ENCODE measurements around the gene DIAPH3. TPM values are rescaled to one million over a fixed set of nuclear protein-coding genes. Genes with fewer than 3 reads are reported as not detected.

Gene DIAPH3
- total RNA-seq, 4 donors from 2014 or later, result 0.10 to 0.67 TPM; not detected in 2

GRCh38 chr13:59782696-59783095 lies 381.0 kb downstream of the DIAPH3 start:
- H3K4me3 ChIP-seq (replicated peaks in 1 of 3), result no peak overlapping the region
- no peaks in the 10 kb centered on the region for H3K36me3 ChIP-seq
- intact Hi-C loops (cut with DNase I), result no loop called here
- DNase-seq, result no peak
- H3K9me3 ChIP-seq, result no peaks in the 10 kb centered on the region
- H3K4me1 ChIP-seq, result no peaks in the 10 kb centered on the region
- no peaks in the 10 kb centered on the region for H3K27me3 ChIP-seq
- no peak overlapping the region for H3K27ac ChIP-seq
- WGBS, 2 donors, result 89 to 93% methylated on average over 4 of the region's 4 CpGs
- TF ChIP-seq POLR2A (IDR thresholded peaks at IDR 0.05) (no peak), CTCF (IDR thresholded peaks at IDR 0.05) (no peak)

GRCh38 chr13:59780058-59780457 lies 383.7 kb downstream of the DIAPH3 start:
- Histone ChIP-seq H3K27ac (no peak overlapping the region), H3K4me3 (replicated peaks in 1 of 3) (no peak overlapping the region), H3K9me3 (no peaks in the 10 kb centered on the region), H3K36me3 (no peaks in the 10 kb centered on the region), H3K4me1 (no peaks in the 10 kb centered on the region), H3K27me3 (no peaks in the 10 kb centered on the region)
- intact Hi-C loops (cut with DNase I), result no loop called here
- TF ChIP-seq POLR2A (IDR thresholded peaks at IDR 0.05) (no peak), CTCF (IDR thresholded peaks at IDR 0.05) (no peak)
- no peak for DNase-seq
- 95 to 96% methylated on average over 2 of the region's 2 CpGs for WGBS, 2 donors

- H3K27me3 ChIP-seq, result no peaks in the 10 kb centered on the region
- H3K27ac ChIP-seq, result no peak overlapping the region
- no peaks in the 10 kb centered on the region for H3K36me3 ChIP-seq
- 90 to 92% methylated on average over 5 of the region's 5 CpGs for WGBS, 2 donors
- no peak overlapping the region for H3K4me3 ChIP-seq (replicated peaks in 1 of 3)
- no peak for TF ChIP-seq CTCF (IDR thresholded peaks at IDR 0.05)
- no peak for TF ChIP-seq POLR2A (IDR thresholded peaks at IDR 0.05)
- H3K4me1 ChIP-seq, result no peaks in the 10 kb centered on the region
- no peak for DNase-seq
- H3K9me3 ChIP-seq, result no peaks in the 10 kb centered on the region
- intact Hi-C loops (cut with DNase I), result no loop called here
These were observed 386.6 kb downstream of the DIAPH3 start for GRCh38 chr13:59776924-59777690.

- Histone ChIP-seq H3K9me3 (no peaks in the 10 kb centered on the region), H3K27ac (no peak overlapping the region), H3K36me3 (no peaks in the 10 kb centered on the region), H3K4me3 (replicated peaks in 1 of 3) (no peak overlapping the region), H3K4me1 (no peaks in the 10 kb centered on the region), H3K27me3 (no peaks in the 10 kb centered on the region)
- no peak for DNase-seq
- intact Hi-C loops (cut with DNase I), result no loop called here
- TF ChIP-seq CTCF (IDR thresholded peaks at IDR 0.05), result no peak
- TF ChIP-seq POLR2A (IDR thresholded peaks at IDR 0.05), result no peak
- WGBS, 2 donors, result 81 to 87% methylated on average over 6 of the region's 6 CpGs
These were observed 389.2 kb downstream of the DIAPH3 start for GRCh38 chr13:59774491-59774971.

- Histone ChIP-seq H3K36me3 (no peaks in the 10 kb centered on the region), H3K4me1 (no peaks in the 10 kb centered on the region), H3K9me3 (no peaks in the 10 kb centered on the region), H3K27me3 (no peaks in the 10 kb centered on the region), H3K4me3 (replicated peaks in 1 of 3) (no peak overlapping the region), H3K27ac (no peak overlapping the region)
- no peak for DNase-seq
- TF ChIP-seq CTCF (IDR thresholded peaks at IDR 0.05), result peak in 3 of 6 experiments; percentile 31 to 45 (median 42)
- TF ChIP-seq POLR2A (IDR thresholded peaks at IDR 0.05), result no peak
- intact Hi-C loops (cut with DNase I), result no loop called here
These were observed 392.5 kb downstream of the DIAPH3 start for GRCh38 chr13:59771272-59771671.
